GM18909 (cell line): ENCODE data around the gene FOXO6.

Experiments used
- ATAC-seq: cut with Tn5 transposase; IDR thresholded peaks from one replicate; pipeline ENCODE4 v1.9.1; 2021; ENCODE audit warnings: mild to moderate bottlenecking; ENCODE audit not compliant: unreplicated experiment, poor library complexity

The FOXO6 gene

DNA sequence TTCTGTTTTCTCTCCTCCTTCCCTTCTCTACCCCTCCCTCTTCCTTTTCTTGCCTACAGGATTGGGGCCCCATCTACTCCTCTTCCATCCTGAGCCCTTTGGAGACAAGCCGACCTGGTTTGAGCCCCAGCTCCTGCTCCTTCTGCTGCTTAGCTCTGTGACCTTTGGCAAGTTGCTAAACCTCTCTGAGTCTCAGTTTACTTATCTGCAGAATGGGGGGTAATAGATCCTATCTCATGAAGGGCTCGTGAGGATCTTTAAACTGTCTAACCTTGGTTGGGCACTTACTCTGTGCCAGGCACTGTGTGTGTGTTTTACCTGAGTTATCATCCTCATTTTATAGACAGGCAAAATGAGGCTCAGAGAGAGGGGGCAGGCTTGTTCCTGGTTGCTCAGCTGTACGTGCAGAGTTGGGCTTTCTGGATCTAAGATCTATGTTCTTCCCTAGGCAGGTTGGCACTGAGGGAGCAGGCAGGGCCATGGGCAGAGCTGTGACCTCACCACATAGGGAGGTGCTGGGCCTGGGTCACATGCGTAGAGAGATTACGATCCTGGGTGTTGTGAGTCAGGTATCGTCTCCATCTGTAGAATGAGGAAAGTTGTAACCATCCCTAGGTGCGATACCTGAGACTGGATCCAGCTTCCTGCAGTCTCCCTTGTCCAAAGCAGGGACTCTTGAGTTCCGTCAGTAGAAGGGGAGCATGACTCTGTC is 58.5 kb downstream of the FOXO6 start:
- ATAC-seq: no peak

DNA sequence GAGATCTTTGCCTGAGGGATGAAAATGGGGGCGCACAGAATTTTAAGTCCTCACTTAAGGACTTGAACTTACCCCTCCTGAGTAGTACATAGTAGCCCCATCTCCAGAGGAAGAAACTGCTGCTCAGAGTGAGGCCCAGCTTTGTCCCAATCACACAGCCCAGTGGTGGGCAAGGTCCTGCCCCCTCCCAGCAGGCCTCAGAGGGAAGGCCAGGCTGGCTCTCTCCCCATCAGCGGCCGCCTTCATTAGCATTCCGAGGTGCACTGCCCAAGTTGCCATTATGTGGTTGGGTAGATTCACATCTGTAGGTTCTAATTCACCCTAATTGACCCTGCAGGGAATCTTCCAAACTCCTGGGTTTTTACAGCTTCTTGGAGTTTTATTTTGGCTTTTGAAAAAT is 59.1 kb downstream of the FOXO6 start:
- no peak for ATAC-seq

GRCh38 chr1:41420860-41421259 is 59.6 kb downstream of the FOXO6 start:
- no peak for ATAC-seq

DNA sequence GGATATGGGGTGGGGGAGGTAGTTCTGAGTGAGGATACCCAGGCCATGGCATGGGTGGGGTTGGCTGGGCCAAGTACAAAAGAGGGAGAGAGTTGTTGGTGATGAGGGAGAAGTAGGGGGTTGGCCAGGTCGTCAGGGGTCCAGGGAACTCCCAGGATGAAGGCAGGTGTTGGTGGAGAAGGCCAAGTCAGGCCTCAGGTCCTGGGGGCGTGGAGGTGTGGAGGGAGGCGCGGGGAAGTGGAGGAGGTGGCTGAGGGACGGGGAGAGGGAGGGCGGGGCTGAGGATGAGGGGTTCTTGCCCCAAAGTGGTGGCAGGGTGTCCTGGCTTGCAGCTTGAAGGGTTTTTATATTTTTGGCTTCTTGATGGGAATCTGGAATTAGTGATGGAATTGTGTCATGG is 61.1 kb downstream of the FOXO6 start:
- no peak for ATAC-seq

DNA sequence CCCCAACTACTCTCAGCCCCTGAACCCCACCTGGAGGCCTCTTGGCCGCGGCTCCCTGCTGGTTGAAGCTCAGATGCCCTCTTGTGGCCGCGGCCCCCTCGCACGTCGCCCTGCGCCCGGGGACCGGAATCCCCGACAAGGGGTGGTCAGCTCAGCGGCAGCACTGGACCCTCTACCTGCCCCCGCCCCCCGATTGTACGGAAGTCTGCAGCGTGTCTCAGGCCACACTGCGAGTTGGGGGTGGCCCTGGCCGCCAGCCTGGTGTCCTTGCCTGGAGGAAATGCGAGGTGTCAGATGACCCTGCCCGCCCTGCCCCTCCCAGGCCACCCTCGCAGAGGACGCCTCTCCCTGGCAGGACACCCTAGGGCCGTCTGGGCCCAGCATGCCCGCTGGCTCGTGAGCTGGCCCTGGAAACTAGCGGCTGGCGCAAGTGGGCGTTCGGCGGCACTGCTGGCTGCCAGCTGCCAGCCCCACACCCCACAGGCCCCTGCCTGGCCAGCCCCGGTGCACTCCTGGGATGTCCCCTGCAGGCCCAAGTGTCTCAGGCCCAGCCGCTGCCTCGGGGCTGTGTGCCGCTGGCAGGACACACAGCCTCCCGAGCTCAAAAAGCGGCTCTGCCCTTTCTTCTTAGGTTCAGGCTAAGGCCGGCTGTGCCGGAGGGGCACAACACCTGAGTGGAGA is 62.4 kb downstream of the FOXO6 start:
- ATAC-seq: no peak

- ATAC-seq: no peak
Observed at GRCh38 chr1:41424581-41425118, 63.4 kb downstream of the FOXO6 start.

DNA sequence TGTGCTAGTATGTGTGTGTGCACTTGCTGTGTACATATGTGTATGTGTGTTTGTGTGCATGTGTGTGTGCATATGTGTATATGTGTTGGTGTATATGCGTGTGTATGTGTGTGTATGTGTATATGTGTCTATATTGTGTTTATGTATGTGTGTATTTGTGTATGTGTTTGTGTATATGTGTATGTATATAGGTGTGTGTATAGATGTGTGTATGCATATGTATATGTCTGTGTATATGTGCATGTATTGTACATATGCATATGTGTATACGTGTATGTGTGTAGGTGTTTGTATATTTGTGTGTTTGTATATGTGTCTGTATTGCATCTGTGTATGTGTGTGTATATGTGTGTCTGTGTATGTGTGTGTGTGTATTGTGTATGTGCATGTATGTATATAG is 64.1 kb downstream of the FOXO6 start:
- no peak for ATAC-seq

GRCh38 chr1:41426201-41426890 is 65.1 kb downstream of the FOXO6 start:
- no peak for ATAC-seq

- no peak for ATAC-seq
Observed at GRCh38 chr1:41427122-41427913, 66.1 kb downstream of the FOXO6 start.

DNA sequence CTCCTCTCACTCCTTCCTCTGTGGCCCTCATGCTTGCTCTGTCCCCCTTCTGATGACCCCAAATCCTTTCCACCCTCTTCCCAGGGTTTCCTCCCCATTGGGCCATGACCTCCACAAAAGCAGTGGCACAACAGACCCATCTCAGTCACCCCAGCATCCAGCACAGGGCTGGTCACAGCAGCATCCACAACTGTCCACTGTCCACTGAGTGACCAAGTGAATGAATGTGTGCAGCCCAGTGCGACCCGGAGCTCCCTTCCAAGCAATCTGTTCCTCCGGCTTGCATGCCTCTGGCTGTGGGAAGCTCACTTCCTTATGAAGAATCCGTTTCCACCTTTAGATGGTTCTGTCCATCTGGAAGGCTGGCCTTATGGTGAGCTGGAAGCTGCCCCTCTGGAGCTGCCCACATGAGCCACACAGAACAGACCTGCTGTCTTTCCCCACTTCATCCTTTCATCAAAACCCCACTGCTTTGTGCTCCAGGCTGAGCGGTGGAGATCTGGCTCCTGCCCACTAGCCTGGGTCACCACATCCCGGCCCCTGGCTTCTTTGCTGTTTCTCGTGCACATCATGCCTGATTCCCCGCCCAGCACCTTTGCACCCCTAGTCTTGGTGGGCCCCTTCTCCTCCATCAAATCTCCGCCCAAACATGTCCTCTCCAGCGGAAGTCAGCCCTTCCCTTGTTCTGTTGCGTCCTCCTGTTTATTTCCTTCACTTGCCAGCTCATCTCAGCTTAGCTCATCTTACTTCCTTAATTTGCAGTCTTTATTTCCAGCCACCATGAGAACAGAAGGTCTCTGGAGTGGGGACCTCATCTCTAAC is 66.9 kb downstream of the FOXO6 start:
- no peak for ATAC-seq

DNA sequence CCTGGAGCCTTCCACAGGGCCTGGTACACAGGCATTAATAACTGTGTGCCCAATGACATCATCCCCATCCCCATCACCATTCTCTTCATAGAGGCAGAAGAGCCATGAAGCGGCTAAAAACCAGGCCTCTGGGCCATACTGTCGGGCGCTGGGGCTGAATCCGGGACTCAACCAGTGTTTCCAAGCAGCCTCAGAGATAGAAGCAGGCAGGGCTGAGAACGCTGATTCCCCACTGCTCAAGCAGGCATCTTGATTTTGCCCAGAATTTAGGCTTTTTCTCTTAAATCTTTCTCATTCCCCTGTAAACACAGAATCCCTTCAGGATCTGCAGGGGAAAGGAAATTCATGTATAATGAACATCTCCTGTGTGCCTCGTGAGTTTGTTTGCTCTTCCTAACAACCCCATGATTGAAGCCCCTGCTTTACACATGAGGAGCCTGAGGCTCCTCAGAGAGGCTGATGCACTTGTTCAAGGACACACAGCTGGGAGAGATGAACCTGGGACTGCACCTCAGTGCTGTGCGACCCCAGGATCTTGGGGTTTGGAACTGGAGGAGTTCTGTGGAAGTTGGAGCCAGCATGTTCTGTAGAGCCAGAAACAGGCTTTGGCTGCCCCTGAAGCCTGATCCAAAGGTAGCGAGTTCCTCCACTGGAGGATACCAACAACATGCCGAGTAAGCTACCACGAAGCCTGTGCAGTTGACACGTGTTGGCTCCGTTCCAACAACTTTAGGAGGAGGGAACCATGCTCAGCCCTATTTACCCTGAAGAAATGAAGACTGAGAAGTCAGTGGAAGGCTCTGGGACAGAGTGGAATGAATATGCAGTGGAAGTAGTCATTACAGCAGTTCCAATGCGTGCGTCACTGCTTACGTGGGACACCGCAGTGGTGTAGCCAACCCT is 67.8 kb downstream of the FOXO6 start:
- no peak for ATAC-seq

GRCh38 chr1:41429641-41430035 is 68.4 kb downstream of the FOXO6 start:
- no peak for ATAC-seq

- no peak for ATAC-seq
Observed at GRCh38 chr1:41430069-41430468, 68.8 kb downstream of the FOXO6 start.

GRCh38 chr1:41430582-41430981 is 69.3 kb downstream of the FOXO6 start:
- no peak for ATAC-seq

- no peak for ATAC-seq
Observed at GRCh38 chr1:41431490-41432350, 70.5 kb downstream of the FOXO6 start.
